ENCODE data around the gene PGPEP1.

PGPEP1 gene

DNA sequence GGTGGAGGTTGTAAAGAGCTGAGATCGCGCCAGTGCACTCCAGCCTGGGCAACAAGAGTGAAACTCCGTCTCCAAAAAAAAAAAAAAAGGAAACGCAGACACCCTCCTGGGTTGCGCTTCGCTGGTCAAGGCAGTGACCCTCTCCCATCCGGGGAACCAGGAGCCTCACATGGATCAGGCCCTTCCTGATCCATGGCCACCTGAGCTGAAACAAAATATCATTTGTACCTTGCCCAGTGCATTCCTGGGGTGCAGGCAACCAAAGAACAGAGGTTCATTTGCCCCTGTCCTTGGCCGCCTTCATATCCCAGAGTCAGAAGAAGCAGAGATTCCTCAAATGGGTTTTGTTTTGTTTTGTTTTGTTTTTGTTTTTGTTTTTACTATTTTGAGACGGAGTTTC lies 9.5 kb upstream of the PGPEP1 start:
- no peak overlapping the region for H3K4me3 ChIP-seq (ENCODE audit: low read depth, low read length)
- TF ChIP-seq, protein P1, sequence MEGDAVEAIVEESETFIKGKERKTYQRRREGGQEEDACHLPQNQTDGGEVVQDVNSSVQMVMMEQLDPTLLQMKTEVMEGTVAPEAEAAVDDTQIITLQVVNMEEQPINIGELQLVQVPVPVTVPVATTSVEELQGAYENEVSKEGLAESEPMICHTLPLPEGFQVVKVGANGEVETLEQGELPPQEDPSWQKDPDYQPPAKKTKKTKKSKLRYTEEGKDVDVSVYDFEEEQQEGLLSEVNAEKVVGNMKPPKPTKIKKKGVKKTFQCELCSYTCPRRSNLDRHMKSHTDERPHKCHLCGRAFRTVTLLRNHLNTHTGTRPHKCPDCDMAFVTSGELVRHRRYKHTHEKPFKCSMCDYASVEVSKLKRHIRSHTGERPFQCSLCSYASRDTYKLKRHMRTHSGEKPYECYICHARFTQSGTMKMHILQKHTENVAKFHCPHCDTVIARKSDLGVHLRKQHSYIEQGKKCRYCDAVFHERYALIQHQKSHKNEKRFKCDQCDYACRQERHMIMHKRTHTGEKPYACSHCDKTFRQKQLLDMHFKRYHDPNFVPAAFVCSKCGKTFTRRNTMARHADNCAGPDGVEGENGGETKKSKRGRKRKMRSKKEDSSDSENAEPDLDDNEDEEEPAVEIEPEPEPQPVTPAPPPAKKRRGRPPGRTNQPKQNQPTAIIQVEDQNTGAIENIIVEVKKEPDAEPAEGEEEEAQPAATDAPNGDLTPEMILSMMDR (IDR thresholded peaks at IDR 0.05; ENCODE audit: low read depth, low read length) = no peak
- in situ Hi-C loops (cut with HindIII; ENCODE audit: low sequenced_read_pairs) = no loop called here
- no peak for DNase-seq (ENCODE audit: low read depth, low spot score)

- in situ Hi-C loops (cut with HindIII; ENCODE audit: low sequenced_read_pairs) = no loop called here
- H3K4me3 ChIP-seq (ENCODE audit: low read depth, low read length) = no peak overlapping the region
- DNase-seq (ENCODE audit: low read depth, low spot score) = no peak
- TF ChIP-seq, protein P1 (IDR thresholded peaks at IDR 0.05; ENCODE audit: low read depth, low read length) = no peak
These were observed 7.4 kb upstream of the PGPEP1 start for GRCh38 chr19:18332917-18333530.

DNA sequence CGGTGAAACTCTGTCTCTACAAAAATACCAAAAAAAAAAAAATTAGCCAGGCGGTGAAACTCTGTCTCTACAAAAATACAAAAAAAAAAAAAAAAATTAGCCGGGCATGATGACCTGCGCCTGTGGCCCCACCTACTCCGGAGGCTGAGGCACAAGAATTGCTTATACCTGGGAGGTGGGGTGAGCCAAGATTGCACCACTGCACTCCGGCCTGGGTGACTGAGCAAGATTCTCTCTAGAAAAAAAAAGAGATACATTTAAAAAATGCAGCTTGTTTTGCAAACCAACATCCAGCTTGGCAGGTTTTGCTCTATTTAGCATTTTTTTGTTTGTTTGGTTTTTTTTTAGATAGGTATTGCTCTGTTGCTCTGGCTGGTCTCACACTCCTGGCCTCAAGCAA lies 6.7 kb upstream of the PGPEP1 start:
- TF ChIP-seq, protein P1 (IDR thresholded peaks at IDR 0.05; ENCODE audit: low read depth, low read length) = no peak
- no peak for DNase-seq (ENCODE audit: low read depth, low spot score)
- H3K4me3 ChIP-seq (ENCODE audit: low read depth, low read length) = no peak overlapping the region
- in situ Hi-C loops (cut with HindIII; ENCODE audit: low sequenced_read_pairs) = no loop called here

DNA sequence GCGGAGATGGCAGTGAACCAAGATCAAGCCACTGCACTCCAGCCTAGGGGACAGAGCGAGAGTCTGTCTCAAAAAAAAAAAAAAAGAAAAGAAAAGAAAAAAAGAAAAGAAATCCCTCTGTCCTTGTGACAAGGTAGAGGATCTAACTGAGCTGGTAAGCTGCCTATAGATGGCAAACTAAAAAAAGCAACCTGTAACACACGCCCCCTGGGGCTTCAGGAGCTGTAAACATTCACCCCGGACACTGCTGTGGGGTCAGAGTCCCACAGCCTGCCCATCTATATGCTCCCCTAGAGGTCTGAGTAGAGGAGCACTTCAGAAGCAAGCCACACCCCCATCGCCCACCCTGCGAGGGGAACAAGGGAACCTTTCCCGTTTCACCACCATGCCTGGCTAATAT lies 4.3 kb upstream of the PGPEP1 start:
- in situ Hi-C loops (cut with HindIII; ENCODE audit: low sequenced_read_pairs) = no loop called here
- TF ChIP-seq, protein P1 (IDR thresholded peaks at IDR 0.05; ENCODE audit: low read depth, low read length) = no peak
- H3K4me3 ChIP-seq (ENCODE audit: low read depth, low read length) = no peak overlapping the region
- DNase-seq (ENCODE audit: low read depth, low spot score) = no peak

GRCh38 chr19:18338541-18338940 lies 1.9 kb upstream of the PGPEP1 start:
- no peak overlapping the region for H3K4me3 ChIP-seq (ENCODE audit: low read depth, low read length)
- in situ Hi-C loops (cut with HindIII; ENCODE audit: low sequenced_read_pairs) = no loop called here
- DNase-seq (ENCODE audit: low read depth, low spot score) = no peak
- TF ChIP-seq, protein P1 (IDR thresholded peaks at IDR 0.05; ENCODE audit: low read depth, low read length) = no peak

DNA sequence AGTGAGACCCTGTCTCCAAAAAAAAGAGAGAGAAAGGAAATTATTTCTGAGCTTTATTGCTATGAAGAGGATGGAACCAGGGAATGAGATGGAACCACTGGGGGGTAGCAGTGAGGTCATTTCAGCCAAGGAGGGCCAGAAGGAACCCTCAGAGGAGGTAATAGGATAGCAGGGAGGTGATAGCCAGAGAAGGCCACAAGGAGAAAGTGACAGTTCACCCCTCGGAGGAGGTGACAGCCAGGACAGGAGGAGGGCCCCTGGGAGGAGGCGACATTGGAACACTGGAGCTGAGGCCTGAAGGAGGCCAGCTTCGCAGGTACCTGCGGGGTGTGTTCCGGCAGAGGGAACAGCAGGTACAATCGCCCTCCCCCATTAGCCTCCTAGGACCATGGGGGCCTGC lies 675 bp upstream of the PGPEP1 start:
- no peak for DNase-seq (ENCODE audit: low read depth, low spot score)
- no peak overlapping the region for H3K4me3 ChIP-seq (ENCODE audit: low read depth, low read length)
- TF ChIP-seq, protein P1 (IDR thresholded peaks at IDR 0.05; ENCODE audit: low read depth, low read length) = peak; percentile 25
- in situ Hi-C loops (cut with HindIII; ENCODE audit: low sequenced_read_pairs) = no loop called here
